ENCODE measurements around the gene PLPP1. TPM values are rescaled to one million over a fixed set of nuclear protein-coding genes. Genes with fewer than 3 reads are reported as not detected.

PLPP1 gene
- total RNA-seq, 2 donors from 2014 or later = 29.0 to 100 TPM

DNA sequence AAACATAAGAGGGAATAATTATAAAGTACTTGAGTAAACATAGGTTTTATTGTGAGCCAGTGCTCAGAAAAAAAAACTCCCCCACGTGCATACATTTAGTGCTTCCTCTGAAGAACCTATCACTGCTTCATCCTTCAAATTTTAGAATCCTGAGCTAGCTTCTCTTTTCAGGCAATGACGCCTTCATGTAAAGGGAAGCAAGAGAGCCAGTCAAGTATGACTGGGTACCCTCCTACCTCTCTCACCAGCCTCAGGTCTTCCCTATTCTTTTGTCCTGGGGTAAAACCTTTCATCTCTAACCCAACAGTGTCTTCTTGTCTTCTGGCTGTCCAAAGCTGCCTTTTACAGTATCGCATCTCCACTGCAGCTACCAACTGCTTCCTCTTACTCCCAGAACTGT lies 32.0 kb downstream of the PLPP1 start:
- no peak for DNase-seq
- Histone ChIP-seq H3K36me3 (ENCODE audit: control insufficient read depth, insufficient read depth, low read length) (no peaks in the 10 kb centered on the region), H3K27me3 (ENCODE audit: control insufficient read depth, insufficient read depth, low read length, poor library complexity, severe bottlenecking) (no peaks in the 10 kb centered on the region), H3K9ac (ENCODE audit: extremely low read depth, low read length, poor library complexity, severe bottlenecking) (no peak overlapping the region), H3K4me3 (ENCODE audit: low read length) (no peak overlapping the region), H3K27ac (ENCODE audit: low read depth, low read length) (no peak overlapping the region), H3K9me3 (ENCODE audit: control insufficient read depth, low read length) (no peaks in the 10 kb centered on the region), H3K4me1 (ENCODE audit: control insufficient read depth, insufficient read depth, low read length) (peaks cover 8% of the 10 kb centered on the region)
- Mint-ChIP-seq H3K4me1 (peaks cover 30% of the 10 kb centered on the region), H3K27me3 (ENCODE audit: insufficient read depth) (no peaks in the 10 kb centered on the region), H3K27ac (peak overlapping the region; percentile 28), H3K4me3 (no peak overlapping the region), H3K9me3 (no peaks in the 10 kb centered on the region), H3K36me3 (ENCODE audit: low read depth) (peaks cover 15% of the 10 kb centered on the region)
- TF ChIP-seq CTCF (conservative IDR thresholded peaks at IDR 0.05) = no peak
- WGBS, 2 experiments (ENCODE audit: insufficient coverage in 1 of 2, insufficient read length in 1 of 2) = 90 to 97% methylated on average over 3 of the region's 3 CpGs

DNA sequence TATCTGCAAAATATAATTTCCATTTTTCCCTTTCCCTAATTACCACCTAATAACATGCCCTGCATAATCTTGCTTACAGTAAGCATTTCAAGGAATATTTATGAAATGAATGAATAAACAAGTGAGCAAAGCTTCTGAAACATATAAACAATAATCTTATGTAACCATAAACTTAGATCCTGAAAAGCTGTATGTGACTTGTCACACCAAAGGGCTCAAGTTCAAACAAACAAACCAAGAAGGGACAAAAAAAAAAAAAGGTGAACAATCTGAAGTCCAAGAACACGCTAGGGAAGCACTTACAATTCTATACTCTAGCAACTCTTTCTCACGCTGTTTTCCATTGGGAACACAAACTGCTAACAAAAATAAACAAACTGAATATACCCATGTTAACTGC lies 36.3 kb downstream of the PLPP1 start:
- H3K4me3 ChIP-seq (ENCODE audit: low read length) = peak overlapping the region; percentile 32
- H3K4me1 ChIP-seq (ENCODE audit: control insufficient read depth, insufficient read depth, low read length) = peaks cover 23% of the 10 kb centered on the region
- no peaks in the 10 kb centered on the region for H3K36me3 ChIP-seq (ENCODE audit: control insufficient read depth, insufficient read depth, low read length)
- no peaks in the 10 kb centered on the region for H3K9me3 ChIP-seq (ENCODE audit: control insufficient read depth, low read length)
- no peak overlapping the region for H3K9ac ChIP-seq (ENCODE audit: extremely low read depth, low read length, poor library complexity, severe bottlenecking)
- Mint-ChIP-seq H3K4me1 (peaks cover 55% of the 10 kb centered on the region), H3K4me3 (no peak overlapping the region), H3K27ac (peak overlapping the region; percentile 52), H3K36me3 (ENCODE audit: low read depth) (peaks cover 24% of the 10 kb centered on the region), H3K27me3 (ENCODE audit: insufficient read depth) (no peaks in the 10 kb centered on the region), H3K9me3 (no peaks in the 10 kb centered on the region)
- no peak for TF ChIP-seq CTCF (conservative IDR thresholded peaks at IDR 0.05)
- no peaks in the 10 kb centered on the region for H3K27me3 ChIP-seq (ENCODE audit: control insufficient read depth, insufficient read depth, low read length, poor library complexity, severe bottlenecking)
- no peak overlapping the region for H3K27ac ChIP-seq (ENCODE audit: low read depth, low read length)
- 91 to 92% methylated on average over 2 of the region's 2 CpGs for WGBS, 2 experiments (ENCODE audit: insufficient coverage in 1 of 2, insufficient read length in 1 of 2)
- DNase-seq = no peak

- peaks cover 52% of the 10 kb centered on the region for H3K4me1 Mint-ChIP-seq
- H3K4me3 Mint-ChIP-seq = no peak overlapping the region
- no peaks in the 10 kb centered on the region for H3K9me3 Mint-ChIP-seq
- Histone ChIP-seq H3K9me3 (ENCODE audit: control insufficient read depth, low read length) (no peaks in the 10 kb centered on the region), H3K4me1 (ENCODE audit: control insufficient read depth, insufficient read depth, low read length) (peaks cover 23% of the 10 kb centered on the region), H3K9ac (ENCODE audit: extremely low read depth, low read length, poor library complexity, severe bottlenecking) (no peak overlapping the region), H3K27ac (ENCODE audit: low read depth, low read length) (no peak overlapping the region), H3K4me3 (ENCODE audit: low read length) (peak overlapping the region; percentile 32), H3K27me3 (ENCODE audit: control insufficient read depth, insufficient read depth, low read length, poor library complexity, severe bottlenecking) (no peaks in the 10 kb centered on the region), H3K36me3 (ENCODE audit: control insufficient read depth, insufficient read depth, low read length) (no peaks in the 10 kb centered on the region)
- peak overlapping the region; percentile 48 for H3K27ac Mint-ChIP-seq
- H3K27me3 Mint-ChIP-seq (ENCODE audit: insufficient read depth) = no peaks in the 10 kb centered on the region
- peaks cover 28% of the 10 kb centered on the region for H3K36me3 Mint-ChIP-seq (ENCODE audit: low read depth)
- peak; percentile 67 for DNase-seq
- TF ChIP-seq CTCF (conservative IDR thresholded peaks at IDR 0.05) = no peak
Observed at GRCh38 chr5:55497712-55498111, 37.1 kb downstream of the PLPP1 start.
